ENCODE data around the gene MIGA2.

Gene MIGA2

DNA sequence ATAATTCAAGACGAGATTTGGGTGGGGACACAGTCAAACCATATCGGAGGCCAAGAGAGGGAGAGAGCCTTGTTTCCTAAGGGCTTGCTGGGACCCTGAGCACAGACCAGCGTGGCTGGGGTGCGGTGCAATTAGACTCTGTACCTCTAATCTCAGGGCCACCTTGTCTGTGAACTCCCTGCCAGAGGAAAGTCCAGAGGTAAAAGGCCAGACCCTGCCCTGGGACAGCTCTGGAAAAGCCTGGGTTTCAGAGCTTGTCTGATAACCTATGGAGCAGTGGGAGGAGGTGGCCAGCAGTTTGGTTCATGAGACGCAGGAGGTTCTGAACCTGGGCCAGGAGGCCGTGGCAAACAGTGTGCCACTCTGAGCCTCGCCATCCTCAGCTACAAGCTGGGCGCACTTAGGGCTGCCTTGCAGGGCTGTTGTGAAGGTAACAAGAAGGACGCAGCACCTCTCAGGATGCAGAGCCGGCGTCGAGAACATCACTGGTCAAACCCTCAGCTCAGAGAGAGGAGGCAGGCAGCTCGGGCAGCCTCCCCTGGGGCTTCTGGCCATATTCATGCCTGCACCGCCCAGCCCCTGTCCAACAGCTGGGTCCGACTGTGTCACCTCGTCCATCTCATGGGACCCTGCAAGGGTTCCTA, 39.7 kb downstream of the MIGA2 start:
- no peak for DNase-seq

DNA sequence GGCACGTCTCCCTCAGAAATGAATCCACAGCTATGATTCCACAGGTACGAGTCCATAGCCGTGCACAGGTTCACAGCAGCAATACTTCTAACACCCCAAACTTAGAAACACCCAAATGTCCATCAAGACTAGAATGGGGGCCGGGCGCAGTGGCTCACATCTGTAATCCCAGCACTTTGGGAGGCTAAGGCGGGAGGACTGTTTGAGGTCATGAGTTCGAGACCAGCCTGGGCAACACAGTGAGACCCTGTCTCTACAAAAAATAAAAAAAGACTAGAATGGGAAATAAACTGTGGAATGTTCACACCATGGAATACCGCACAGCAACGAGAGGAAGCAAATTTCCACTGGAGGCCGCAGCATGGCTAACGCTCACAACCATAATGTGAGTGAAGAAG, 40.2 kb downstream of the MIGA2 start:
- no peak for DNase-seq

DNA sequence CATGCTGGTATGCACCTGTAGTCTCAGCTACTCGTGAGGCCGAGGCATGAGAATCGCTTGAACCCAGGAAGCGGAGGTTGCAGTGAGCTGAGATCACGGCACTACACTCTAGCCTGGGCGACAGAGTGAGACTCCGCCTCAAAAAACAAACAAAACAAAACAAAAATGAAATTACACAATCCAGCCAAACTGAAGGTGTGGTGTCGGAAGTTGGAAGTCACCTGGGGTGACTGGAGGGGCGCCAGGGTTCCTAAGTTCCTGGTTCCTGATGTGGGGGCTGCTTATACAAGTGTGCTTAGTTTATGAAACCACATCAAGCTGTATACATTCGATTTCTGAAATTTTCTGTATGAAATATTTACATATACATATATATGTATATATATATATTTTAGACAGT, 40.8 kb downstream of the MIGA2 start:
- no peak for DNase-seq

DNA sequence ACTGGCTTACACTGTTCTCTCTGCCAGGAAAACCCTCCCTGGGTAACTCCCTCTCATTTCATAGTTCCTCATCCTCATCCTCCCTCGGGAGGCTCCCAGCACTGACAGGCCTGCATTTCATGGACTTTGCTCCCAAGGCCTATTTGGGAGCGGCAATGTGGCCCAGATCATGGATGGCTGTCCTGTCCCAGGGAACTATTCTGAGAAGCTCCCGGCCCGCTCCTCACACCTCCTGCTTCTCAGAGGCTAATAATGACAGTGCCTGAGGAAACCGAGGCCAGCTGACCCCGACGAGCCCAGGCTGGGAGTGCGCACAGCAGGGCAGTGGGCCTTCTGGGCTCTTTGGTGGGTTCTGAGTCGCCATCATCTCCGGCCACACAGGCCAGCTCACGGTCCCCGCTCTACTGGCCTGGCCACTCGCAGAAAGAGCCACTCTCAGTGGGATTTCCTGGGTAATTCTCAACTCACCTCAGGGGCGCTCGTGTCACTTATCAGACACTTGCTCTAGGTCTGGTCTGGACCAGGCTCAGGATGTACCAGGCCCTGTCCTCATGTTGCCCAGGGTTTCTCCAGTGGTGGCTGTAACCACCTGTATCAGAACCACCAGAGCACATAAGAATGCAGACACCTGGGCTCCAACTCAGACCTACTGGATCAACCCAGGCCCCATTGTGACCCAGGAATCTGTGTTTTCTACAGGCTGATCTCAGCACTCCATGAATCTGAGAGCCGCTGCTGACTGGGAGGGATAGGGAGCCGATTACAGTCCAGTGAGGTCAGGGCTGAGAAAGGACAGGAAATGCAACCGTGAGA, 42.5 kb downstream of the MIGA2 start:
- DNase-seq, result no peak

DNA sequence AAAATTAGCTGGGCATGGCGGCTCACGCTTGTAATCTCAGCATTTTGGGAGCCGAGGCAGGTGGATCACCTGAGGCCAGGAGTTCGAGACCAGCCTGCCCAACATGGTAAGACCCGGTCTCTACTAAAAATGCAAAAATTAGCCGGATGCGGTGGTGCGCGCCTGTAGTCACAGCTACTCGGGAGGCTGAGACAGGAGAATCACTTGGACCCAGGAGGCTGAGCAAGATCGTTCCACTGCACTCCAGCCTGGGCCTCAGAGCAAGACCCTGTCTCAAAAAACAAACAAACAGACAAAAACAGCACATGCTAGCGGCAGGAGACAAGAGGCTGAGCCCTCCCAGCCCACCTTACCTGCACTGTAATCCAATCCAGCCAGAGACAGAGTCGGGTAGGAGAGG, 43.4 kb downstream of the MIGA2 start:
- DNase-seq, result no peak

DNA sequence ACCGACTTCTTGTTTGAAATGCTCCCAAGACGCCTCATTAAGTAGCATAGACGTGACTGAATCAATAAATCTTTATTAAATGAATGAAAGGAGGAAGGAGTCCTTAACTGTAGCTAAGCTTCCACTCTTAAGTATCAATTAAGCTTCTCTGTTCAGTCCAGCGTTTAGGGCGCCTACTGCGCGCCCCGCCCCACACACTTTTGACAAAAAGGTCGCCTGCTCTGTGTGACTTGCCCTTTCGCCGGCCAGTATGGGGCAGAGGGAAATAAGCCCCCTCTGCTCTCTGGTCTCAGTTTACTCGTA, 43.8 kb downstream of the MIGA2 start:
- no peak for DNase-seq

DNA sequence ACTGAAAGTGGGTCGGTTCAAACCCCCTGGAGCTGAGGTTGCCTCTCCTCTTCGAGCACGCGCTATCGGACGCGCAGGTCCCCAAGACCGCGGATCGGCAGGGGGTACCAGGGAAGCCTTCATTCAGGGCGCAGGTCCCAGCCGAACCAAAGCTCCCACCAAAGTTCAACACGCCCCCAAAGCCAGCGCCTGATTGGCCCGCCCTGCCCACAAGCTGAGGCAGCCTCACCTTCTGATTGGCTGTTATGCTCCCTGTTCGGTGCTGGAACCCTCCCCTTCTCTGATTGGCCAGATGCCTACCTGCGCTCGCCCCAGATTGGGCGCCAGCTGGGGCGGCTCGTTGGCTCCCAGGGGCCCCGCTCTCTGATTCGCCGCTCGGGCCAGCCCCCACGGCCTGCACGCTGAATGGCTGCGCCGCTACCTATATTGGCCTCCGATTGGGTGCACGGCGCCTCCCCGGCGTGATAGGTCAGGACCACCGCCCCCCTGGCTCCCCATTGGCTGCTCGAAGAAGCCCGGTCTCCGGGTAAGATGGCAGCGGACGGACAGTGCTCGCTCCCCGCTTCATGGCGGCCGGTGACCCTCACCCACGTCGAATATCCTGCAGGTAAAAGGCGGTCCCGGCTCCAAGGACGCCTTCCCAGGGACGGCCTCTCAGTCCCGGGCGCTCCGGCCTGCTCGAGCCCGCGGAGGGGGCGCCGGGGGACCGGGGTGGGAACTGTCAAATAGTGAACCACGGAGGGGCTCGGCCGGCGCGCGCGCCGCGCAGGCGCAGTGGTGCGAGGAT, 44.4 kb downstream of the MIGA2 start, which contains the start of gene DOLPP1:
DOLPP1 (plus strand) TSS at position 511 of the 787 bp plus-strand sequence; CDS start at position 532, 21 bp downstream.
- peak; percentile 98 for DNase-seq

DNA sequence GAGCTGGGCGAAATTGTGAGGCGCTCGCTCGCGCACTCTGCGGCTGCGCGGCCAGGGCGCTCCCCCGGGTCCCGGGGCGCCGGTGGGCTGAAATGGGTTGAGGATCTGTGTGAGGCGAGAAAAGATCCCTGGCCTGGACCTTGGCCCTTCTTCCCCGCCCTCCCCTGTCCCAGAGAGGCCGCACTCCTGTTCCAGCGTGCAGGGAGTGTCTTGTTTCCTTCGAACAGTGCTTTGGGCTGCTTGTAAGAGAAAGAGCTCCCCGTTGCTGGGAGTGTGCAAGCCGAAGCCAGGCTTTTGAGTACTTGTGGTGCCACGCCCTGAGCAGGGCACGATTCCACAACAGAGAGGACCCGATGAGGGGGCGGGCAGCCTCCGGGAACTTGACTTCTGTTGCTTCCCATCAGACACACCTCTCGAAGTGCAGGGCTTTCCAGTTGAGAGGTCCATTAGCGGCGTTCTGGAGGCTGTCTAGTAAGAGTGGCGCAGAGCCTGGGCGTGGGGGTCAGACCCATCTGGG, 45.0 kb downstream of the MIGA2 start:
- no peak for DNase-seq

DNA sequence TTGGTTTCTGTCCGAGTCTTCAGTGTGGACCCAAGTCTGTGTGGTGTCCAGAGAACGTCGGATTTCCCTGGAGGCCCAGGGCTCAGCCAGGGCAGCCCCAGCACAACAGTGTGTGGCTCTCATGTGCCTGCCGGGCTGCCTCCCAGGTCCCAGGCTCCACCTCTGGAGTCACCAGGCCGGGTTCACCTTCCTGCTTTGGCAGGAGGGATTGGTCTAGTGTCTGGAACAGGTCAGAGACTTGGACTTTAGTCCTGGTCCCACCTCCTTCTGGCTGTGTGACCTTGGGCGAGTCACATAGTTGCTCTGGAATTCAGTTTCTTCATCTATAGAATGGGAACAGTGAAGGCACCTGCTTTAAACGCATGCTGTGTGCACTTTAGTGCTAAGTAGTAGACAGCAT, 47.7 kb downstream of the MIGA2 start:
- DNase-seq, result no peak

DNA sequence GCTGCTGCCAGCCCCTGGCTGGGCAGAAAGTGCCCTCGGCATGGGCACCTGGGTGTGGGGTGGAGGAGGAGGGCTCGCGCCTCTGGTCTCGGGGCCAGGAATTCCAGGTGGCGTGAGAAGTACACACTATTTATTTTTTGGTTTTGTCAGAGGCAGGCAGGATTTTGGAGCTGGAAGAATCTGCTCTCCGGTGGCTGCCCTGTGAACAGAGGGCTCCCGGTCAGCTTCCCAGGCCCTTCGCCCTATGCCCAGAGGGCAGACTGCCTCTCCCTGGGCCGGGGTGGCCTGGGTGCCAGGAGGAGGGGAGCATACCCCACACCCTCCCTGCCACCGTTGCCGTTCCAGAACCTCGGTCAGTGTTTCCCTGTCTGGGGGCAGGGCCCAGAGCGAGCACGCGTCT, 52.8 kb downstream of the MIGA2 start:
- DNase-seq, result no peak

DNA sequence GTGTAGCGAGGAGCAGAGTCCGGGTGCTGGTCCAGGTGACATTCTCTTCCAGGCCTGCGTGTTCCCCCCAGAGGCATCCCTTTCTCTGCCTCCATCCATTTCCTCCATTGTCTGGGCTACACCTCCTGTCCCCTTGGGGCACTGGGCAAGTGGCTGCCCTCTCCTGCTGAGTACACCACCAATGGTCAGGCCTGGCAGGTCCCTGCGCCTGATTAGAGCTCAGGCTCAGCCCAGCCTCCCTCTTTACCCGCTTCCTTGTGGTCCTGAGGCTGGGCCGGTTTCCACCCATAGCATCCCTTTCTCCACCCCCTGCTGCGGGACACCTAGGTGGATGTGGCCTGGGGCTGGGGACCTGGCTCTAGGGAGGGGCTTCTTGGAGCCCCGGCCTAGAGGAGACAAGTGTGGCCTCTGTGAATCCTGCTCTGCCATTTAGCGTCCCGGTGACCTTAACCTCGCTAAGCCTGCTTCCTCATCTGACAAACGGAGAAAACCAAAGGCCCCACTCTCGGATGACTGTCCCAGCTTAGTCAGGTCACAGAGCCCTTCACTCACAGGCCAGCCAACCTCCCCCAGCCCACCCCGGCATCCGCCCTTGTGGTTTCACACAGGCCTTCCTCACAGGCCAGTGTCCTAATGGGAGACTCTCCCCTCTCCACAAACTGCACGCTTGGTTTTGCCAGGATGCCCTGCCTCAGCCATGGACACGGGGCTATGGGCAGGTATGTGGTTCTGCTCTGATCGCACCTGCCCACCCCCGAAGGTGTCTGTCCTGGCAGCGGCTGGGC, 57.4 kb downstream of the MIGA2 start:
- no peak for DNase-seq

DNA sequence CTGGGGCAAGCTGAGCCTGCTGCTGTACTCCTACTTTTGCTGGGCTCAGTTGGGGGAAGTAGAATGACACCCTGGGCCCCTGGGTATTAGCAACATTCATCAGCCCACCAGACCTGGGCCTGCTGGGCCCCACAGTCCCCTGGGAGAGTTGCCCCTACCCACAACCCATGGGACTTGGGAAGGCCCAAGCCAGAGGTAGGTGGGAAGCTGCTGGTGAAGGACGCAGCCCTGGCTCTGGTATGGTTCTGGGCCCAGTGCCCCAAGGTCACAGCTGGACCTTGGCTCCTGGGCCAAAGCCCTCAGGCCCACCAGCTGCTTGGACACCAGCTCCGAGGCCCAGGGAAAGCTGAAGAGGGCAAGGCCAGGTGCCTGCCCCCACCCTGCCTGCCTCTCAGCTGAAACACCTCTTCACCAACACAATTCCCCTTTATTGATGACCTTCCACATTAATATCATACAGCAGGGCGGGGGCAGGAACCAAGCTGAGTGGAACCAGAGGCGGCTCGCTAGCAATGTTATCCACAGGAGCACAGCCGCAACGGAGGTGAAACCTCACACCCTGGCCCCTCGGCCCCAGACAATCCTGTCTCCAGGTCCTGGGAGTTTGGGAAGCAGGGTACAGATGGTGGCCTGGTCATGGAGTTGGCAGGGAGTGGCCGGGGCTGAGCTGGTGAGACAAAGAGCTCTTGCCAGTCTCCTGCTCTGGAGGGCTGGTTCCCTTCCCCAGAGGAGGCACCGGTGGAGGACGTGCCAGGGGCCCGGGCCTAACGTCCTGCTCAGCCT, 58.2 kb downstream of the MIGA2 start:
- DNase-seq, result no peak

DNA sequence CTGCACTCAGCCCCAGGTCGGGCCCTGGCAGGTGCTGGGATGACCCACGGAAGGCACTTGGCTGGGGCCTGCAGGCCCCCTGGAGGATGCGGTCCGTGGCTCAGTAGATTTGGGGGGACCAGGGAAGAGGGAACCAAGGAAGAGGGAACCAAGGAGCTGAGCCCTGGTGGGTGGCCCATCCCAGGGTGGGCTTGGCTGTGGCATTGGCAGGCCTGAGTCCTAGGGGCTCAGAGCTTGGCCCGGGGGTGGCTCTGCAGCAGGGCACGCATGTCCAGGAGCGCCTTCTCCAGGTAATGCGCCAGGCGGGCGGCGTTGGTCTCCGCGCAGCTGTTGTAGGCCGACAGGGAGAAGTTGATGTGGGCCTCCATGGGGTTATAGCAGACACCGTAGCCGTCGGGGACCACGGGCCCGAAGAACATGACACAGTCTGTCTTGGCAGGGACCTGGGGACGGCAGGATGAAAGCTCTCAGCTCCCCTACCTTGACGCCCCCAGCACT, 58.8 kb downstream of the MIGA2 start:
- no peak for DNase-seq

DNA sequence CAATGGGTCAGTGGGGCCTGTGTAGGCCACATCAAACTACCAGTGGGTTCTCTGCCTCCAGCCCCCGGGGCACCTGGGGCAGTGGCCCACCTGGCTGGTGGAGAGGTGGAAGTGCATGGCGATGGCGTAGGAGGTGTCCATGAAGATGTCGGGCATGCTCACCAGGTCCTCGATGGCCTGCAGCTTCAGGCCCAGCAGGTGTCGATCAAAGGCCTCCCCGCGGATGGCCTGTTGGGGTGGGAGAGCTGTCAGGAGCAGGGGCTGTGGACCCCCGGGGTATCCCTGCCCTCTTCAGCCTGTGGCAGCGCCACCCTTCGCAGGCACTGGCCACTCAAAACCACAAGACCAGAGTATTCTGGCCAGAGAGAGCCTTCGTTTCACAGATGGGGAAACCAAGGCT, 59.5 kb downstream of the MIGA2 start:
- no peak for DNase-seq

DNA sequence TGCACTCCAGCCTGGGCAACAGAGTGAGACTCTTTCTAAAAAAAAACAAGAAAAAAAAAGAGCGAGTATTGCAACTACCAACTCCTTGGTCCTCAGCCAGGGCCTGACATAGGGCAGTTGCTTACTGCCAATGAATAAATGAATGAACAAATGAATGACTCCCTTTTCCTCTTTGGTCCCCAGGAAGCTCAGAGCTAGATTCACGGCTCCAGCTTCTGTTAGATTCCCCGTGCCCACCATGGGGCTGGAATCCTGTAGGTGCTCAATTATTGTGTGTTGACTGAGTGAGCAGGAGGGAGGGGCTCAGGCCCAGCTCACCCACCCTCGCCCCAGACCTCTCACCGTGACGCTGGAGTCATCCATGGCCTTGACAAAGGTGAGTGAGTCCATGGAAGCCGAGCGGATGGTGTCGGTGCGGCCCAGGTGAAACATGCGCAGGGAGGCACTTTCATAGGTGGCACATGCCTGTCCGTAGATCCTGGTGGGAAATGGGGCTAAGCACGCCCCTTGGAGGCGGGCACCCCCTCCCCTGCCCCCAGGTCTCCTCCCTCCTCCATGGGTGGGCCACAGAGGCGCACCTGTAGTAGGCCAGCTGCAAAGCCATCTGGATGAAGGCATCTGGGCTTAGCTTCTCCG, 61.4 kb downstream of the MIGA2 start:
- no peak for DNase-seq

DNA sequence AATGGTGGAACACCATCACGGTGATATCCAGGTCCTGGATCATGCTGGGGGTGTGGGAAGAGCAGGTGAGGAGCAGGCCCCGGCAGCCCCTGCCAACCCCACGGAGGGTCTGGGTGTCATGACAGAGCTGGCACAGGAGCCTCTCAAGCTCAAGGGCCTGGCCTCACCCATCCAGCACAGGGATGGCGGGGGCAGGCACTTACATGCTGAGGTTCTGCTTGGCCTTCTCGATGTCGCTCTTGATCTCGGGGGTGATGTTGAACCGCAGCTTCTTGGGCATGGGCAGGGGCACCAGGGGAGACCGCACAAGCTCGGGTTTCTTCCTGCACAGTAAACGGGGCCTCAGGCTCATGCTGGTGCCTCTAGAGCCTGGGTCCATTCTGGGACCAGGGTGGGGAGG, 61.9 kb downstream of the MIGA2 start:
- DNase-seq, result no peak

DNA sequence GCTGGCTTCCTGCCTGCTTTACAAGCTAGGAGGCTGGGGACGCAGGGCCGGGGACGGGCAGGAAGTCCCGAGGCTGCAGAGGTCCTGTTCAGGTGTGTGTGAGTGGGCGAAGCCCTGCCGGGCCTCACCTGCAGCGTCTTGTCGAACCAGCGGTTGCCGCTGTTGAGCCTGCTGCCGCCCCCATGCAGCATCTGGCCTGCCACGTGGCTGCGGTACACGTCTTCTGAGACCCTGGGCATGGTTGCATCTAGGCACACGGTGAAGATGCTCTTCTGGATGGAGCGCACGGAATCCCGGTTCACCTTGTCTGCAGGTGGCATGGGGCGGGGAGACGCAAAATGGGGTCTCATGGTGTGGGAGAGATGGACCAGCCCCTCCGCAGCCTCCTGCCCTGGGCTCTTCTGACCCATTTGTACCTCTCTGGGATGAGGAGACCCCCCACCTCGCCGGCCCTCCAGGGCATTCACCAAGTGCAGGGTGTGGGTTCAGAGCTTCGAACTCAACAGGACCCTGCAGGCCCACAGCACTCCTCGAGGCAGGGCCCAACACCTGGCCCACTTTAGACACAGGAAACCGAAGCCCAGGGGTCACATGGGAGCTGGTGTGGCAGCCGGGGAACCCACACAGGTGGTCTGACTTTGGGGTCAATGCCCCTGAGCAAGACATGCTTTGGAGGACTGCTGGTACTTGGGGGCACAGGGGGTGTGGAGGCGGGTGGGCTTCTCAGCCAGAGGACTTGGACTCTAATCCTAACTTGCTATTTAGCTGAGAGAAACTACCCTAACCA, 64.2 kb downstream of the MIGA2 start:
- DNase-seq, result no peak

DNA sequence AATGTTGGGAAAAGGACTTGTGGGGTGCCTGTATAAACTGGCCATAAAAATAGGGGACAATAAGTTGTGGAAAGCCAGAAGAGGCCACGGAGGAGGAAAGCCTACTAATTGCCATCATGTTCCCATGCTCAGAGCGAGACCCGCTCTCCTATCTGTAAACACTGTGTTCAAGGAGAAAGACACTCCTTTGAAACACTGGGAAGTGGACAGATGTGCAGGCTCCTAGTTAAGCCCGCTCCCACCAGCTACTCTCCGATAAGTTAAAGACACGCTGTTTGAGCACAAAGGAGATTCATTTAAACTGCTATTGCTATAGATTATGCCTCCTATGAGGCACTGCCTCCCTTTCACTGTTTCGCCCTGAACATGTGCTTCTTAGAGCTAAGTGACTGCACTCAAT, 64.9 kb downstream of the MIGA2 start:
- DNase-seq, result no peak

DNA sequence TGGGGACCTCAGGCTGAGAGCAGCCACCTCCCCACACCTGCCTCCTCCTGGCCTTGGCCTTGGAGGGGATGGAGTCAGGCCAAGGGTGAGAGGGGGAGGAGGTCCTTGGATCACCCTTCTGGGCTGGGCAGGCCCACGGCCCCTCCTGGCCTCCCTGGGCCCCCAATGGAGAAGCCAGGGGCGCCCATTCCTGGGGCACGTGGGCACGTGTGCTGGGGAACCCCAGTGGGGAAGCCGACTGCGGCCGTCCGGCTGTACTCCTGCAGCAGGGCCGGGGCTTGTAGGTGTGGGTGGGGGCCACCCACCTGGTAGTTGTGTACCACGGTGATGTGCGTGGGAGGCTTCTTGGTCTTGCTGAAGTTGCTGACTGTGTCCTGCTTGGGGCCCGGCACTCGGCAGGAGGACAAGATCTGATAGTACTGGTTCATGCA, 65.7 kb downstream of the MIGA2 start:
- DNase-seq, result no peak

DNA sequence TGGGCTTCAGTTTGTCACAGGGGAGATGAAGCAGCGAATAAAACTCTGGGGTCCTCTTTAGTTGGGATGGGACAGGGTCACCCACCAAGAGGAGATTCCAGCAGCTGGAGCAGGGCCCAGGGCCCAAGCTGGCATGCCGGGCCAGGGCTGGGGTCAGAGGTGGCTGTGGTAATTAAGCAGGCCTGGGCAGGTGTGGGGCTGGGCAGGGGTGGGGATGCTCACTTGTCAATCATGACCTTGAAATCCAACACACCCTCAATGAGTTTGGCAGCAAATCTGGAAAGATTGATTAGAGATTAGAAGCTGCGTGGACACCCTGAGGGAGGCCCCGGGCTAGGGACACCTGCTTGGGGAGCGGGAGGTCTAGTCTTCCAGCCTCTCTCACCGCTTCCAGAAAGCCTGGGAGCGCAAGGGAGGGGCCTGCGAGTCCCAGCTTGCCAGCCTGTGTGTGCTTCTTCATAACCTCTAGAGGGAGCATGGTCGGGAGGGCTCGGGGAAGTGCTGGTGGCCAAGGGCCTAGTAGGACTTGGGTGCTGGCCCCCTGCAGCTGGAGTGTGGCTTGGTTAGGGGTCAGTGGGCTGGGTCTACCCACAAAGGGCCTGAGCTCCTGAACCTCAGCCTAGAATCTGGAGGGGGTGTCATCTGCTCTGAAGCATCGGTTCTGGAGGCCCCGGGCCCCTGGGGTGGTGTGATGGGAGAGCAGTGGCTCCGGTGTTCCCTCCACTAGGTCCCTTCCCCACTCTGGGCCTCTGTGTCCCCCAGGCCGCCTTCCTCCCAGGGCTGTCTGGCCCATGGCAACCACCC, 66.6 kb downstream of the MIGA2 start:
- DNase-seq, result no peak

Data from activated gamma-delta T cell treated with Interleukin-2 at 50 U/mL for 16 hours (primary cell).